Measurements from ENCODE around the gene TDRKH.

TDRKH gene

DNA sequence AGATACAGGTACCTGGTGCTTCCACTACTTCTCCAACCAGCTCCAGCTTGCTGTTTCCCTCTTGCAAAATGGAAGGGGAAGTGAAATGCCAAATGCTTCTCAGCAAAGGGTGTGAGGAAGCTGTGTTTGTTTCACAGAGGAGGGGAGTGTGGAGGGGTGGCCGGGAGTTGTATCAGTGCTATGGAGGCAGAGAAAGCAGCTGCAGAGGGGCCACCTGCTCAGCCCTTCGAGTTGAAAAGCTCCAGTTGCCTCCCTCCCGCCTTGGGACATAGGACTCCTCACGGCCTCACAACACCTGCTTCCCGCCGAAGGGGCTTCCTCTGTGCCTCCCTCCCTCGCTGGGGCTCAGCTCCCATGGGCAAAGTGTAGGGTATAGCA lies 27.0 kb upstream of the TDRKH start:
- H3K9ac ChIP-seq (ENCODE audit: low read length): no peak overlapping the region
- no peak overlapping the region for H3K18ac ChIP-seq (ENCODE audit: low read depth in 1 of 2, low read length in 2 of 2)
- H2BK120ac ChIP-seq (ENCODE audit: low read depth, low read length): no peak overlapping the region
- WGBS: 87% methylated on average over 6 of the region's 7 CpGs
- no peak overlapping the region for H2AFZ ChIP-seq (ENCODE audit: low read depth, low read length)
- H4K8ac ChIP-seq (ENCODE audit: low read length): no peak overlapping the region
- no peak overlapping the region for H3K4me2 ChIP-seq (ENCODE audit: low read length, poor library complexity, severe bottlenecking)
- peaks cover 60 to 73% of the 10 kb centered on the region in 2 experiments for H3K27me3 ChIP-seq (ENCODE audit: control insufficient read depth in 1 of 2, insufficient read depth in 1 of 2, low read length in 2 of 2)
- no peaks in the 10 kb centered on the region for H3K36me3 ChIP-seq (ENCODE audit: control insufficient read depth in 1 of 2, insufficient read depth in 2 of 2, low read depth in 1 of 2, low read length in 2 of 2)
- no peak overlapping the region for H3K27ac ChIP-seq (ENCODE audit: low read length, poor library complexity, severe bottlenecking)
- no peaks in the 10 kb centered on the region for H3K9me3 ChIP-seq (ENCODE audit: control insufficient read depth, low read length)
- no peak overlapping the region for H2BK12ac ChIP-seq (ENCODE audit: low read length in 2 of 2)
- H3K4me3 ChIP-seq (ENCODE audit: insufficient read depth in 1 of 2, low read depth in 1 of 2, low read length in 2 of 2): no peak overlapping the region
- no peak for DNase-seq
- no peak overlapping the region for H2AK5ac ChIP-seq (ENCODE audit: low read length, severe bottlenecking)
- no peaks in the 10 kb centered on the region for H3K79me1 ChIP-seq (replicated peaks; ENCODE audit: low read length, poor library complexity, severe bottlenecking)
- no peak overlapping the region for H3K23ac ChIP-seq (ENCODE audit: low read length in 2 of 2)
- H2BK15ac ChIP-seq (ENCODE audit: low read depth, poor library complexity, severe bottlenecking): no peak overlapping the region
- no peak overlapping the region for H4K91ac ChIP-seq (ENCODE audit: low read length)
- H3K14ac ChIP-seq (ENCODE audit: low read length in 2 of 2): no peak overlapping the region
- no peak overlapping the region for H2BK5ac ChIP-seq (ENCODE audit: low read depth, low read length, poor library complexity, severe bottlenecking)
- H3K4me1 ChIP-seq (ENCODE audit: control insufficient read depth, insufficient read depth, low read depth, low read length): no peaks in the 10 kb centered on the region
- H3K4ac ChIP-seq (ENCODE audit: low read depth in 1 of 2, low read length in 2 of 2): no peak overlapping the region

- Histone ChIP-seq H2AFZ (ENCODE audit: low read depth, low read length) (no peak overlapping the region), H2BK12ac (ENCODE audit: low read length in 2 of 2) (no peak overlapping the region), H3K9ac (ENCODE audit: low read length) (no peak overlapping the region), H3K23ac (ENCODE audit: low read length in 2 of 2) (no peak overlapping the region), H3K9me3 (ENCODE audit: control insufficient read depth, low read length) (no peaks in the 10 kb centered on the region), H3K18ac (ENCODE audit: low read depth in 1 of 2, low read length in 2 of 2) (no peak overlapping the region), H2BK15ac (ENCODE audit: low read depth, poor library complexity, severe bottlenecking) (no peak overlapping the region), H3K4me2 (ENCODE audit: low read length, poor library complexity, severe bottlenecking) (no peak overlapping the region), H4K91ac (ENCODE audit: low read length) (no peak overlapping the region), H3K14ac (ENCODE audit: low read length in 2 of 2) (no peak overlapping the region), H2AK5ac (ENCODE audit: low read length, severe bottlenecking) (no peak overlapping the region), H4K8ac (ENCODE audit: low read length) (no peak overlapping the region), H3K4me3 (ENCODE audit: insufficient read depth in 1 of 2, low read depth in 1 of 2, low read length in 2 of 2) (no peak overlapping the region), H3K36me3 (ENCODE audit: control insufficient read depth in 1 of 2, insufficient read depth in 2 of 2, low read depth in 1 of 2, low read length in 2 of 2) (no peaks in the 10 kb centered on the region), H2BK120ac (ENCODE audit: low read depth, low read length) (no peak overlapping the region), H3K79me1 (replicated peaks; ENCODE audit: low read length, poor library complexity, severe bottlenecking) (no peaks in the 10 kb centered on the region), H3K27me3 (ENCODE audit: control insufficient read depth in 1 of 2, insufficient read depth in 1 of 2, low read length in 2 of 2) (peaks cover 58 to 69% of the 10 kb centered on the region in 2 experiments), H2BK5ac (ENCODE audit: low read depth, low read length, poor library complexity, severe bottlenecking) (no peak overlapping the region), H3K4ac (ENCODE audit: low read depth in 1 of 2, low read length in 2 of 2) (no peak overlapping the region), H3K4me1 (ENCODE audit: control insufficient read depth, insufficient read depth, low read depth, low read length) (no peaks in the 10 kb centered on the region), H3K27ac (ENCODE audit: low read length, poor library complexity, severe bottlenecking) (no peak overlapping the region)
- 91% methylated on average over 17 of the region's 26 CpGs for WGBS
- DNase-seq: no peak
These were observed 26.4 kb upstream of the TDRKH start for GRCh38 chr1:151816548-151817352.

DNA sequence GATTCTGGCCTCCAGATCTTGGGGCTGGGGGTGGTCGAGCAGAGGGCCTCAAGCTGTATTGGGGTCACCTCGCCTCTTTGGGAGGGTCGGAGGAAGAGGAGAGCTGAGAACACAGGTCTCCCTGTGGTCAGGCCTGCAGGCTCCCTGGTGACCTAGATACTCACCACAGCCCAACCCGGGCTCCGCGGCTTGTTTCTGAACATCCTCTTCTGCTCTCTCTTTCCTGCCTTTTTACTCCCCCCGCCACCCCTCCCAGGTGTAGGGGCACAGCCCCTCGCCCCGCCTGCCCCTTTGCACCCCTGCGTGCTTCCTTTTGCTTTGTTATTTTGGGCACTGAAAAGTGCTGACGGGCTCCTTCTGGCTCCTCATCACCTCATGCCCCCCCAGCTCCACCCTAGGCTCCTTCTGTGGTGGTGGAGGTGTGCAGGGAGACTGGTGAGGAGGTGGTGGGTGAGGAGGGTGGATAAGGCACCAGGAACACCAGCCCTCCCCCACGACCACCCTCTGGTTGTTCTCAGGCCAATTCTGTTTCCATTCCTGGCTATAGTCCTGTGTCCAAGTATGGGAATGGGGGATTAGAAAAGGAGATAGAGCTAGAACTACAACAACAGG lies 25.5 kb upstream of the TDRKH start:
- Histone ChIP-seq H3K4me2 (ENCODE audit: low read length, poor library complexity, severe bottlenecking) (no peak overlapping the region), H3K4me3 (ENCODE audit: insufficient read depth in 1 of 2, low read depth in 1 of 2, low read length in 2 of 2) (no peak overlapping the region), H3K36me3 (ENCODE audit: control insufficient read depth in 1 of 2, insufficient read depth in 2 of 2, low read depth in 1 of 2, low read length in 2 of 2) (no peaks in the 10 kb centered on the region), H3K23ac (ENCODE audit: low read length in 2 of 2) (peak overlapping the region in 1 of 2 experiments; percentile 9), H2BK15ac (ENCODE audit: low read depth, poor library complexity, severe bottlenecking) (no peak overlapping the region), H2BK5ac (ENCODE audit: low read depth, low read length, poor library complexity, severe bottlenecking) (no peak overlapping the region), H3K9ac (ENCODE audit: low read length) (no peak overlapping the region), H3K79me1 (replicated peaks; ENCODE audit: low read length, poor library complexity, severe bottlenecking) (no peaks in the 10 kb centered on the region), H3K4ac (ENCODE audit: low read depth in 1 of 2, low read length in 2 of 2) (no peak overlapping the region), H2BK120ac (ENCODE audit: low read depth, low read length) (no peak overlapping the region), H2BK12ac (ENCODE audit: low read length in 2 of 2) (no peak overlapping the region), H3K27ac (ENCODE audit: low read length, poor library complexity, severe bottlenecking) (no peak overlapping the region), H3K4me1 (ENCODE audit: control insufficient read depth, insufficient read depth, low read depth, low read length) (no peaks in the 10 kb centered on the region), H4K8ac (ENCODE audit: low read length) (no peak overlapping the region), H3K27me3 (ENCODE audit: control insufficient read depth in 1 of 2, insufficient read depth in 1 of 2, low read length in 2 of 2) (peaks cover 55 to 72% of the 10 kb centered on the region in 2 experiments), H3K14ac (ENCODE audit: low read length in 2 of 2) (no peak overlapping the region), H2AFZ (ENCODE audit: low read depth, low read length) (no peak overlapping the region), H2AK5ac (ENCODE audit: low read length, severe bottlenecking) (no peak overlapping the region), H4K91ac (ENCODE audit: low read length) (no peak overlapping the region), H3K18ac (ENCODE audit: low read depth in 1 of 2, low read length in 2 of 2) (no peak overlapping the region), H3K9me3 (ENCODE audit: control insufficient read depth, low read length) (no peaks in the 10 kb centered on the region)
- WGBS: 81% methylated on average over 8 of the region's 12 CpGs
- no peak for DNase-seq

GRCh38 chr1:151814971-151815545 lies 24.8 kb upstream of the TDRKH start:
- Histone ChIP-seq H2BK5ac (ENCODE audit: low read depth, low read length, poor library complexity, severe bottlenecking) (no peak overlapping the region), H3K9ac (ENCODE audit: low read length) (no peak overlapping the region), H3K18ac (ENCODE audit: low read depth in 1 of 2, low read length in 2 of 2) (no peak overlapping the region), H3K36me3 (ENCODE audit: control insufficient read depth in 1 of 2, insufficient read depth in 2 of 2, low read depth in 1 of 2, low read length in 2 of 2) (no peaks in the 10 kb centered on the region), H3K9me3 (ENCODE audit: control insufficient read depth, low read length) (no peaks in the 10 kb centered on the region), H4K8ac (ENCODE audit: low read length) (no peak overlapping the region), H3K4ac (ENCODE audit: low read depth in 1 of 2, low read length in 2 of 2) (no peak overlapping the region), H2BK120ac (ENCODE audit: low read depth, low read length) (no peak overlapping the region), H3K14ac (ENCODE audit: low read length in 2 of 2) (no peak overlapping the region), H3K79me1 (replicated peaks; ENCODE audit: low read length, poor library complexity, severe bottlenecking) (no peaks in the 10 kb centered on the region), H2BK12ac (ENCODE audit: low read length in 2 of 2) (no peak overlapping the region), H2BK15ac (ENCODE audit: low read depth, poor library complexity, severe bottlenecking) (peak overlapping the region; percentile 8), H4K91ac (ENCODE audit: low read length) (no peak overlapping the region), H3K27me3 (ENCODE audit: control insufficient read depth in 1 of 2, insufficient read depth in 1 of 2, low read length in 2 of 2) (peaks cover 55 to 69% of the 10 kb centered on the region in 2 experiments), H3K27ac (ENCODE audit: low read length, poor library complexity, severe bottlenecking) (no peak overlapping the region), H3K23ac (ENCODE audit: low read length in 2 of 2) (no peak overlapping the region), H3K4me3 (ENCODE audit: insufficient read depth in 1 of 2, low read depth in 1 of 2, low read length in 2 of 2) (no peak overlapping the region), H2AFZ (ENCODE audit: low read depth, low read length) (no peak overlapping the region), H3K4me1 (ENCODE audit: control insufficient read depth, insufficient read depth, low read depth, low read length) (no peaks in the 10 kb centered on the region), H2AK5ac (ENCODE audit: low read length, severe bottlenecking) (no peak overlapping the region), H3K4me2 (ENCODE audit: low read length, poor library complexity, severe bottlenecking) (no peak overlapping the region)
- no peak for DNase-seq
- WGBS: 74% methylated on average over 8 of the region's 8 CpGs

All from mesenchymal stem cell (in vitro differentiated cells and primary cell).